Natural killer cell treated with Interleukin-12 subunit alpha and Interleukin-12 subunit beta and Interleukin-15 and Interleukin-18, amount 100 ng/mL, for 72 hours (primary cell): ENCODE data around the gene RASL12. TPM values are rescaled to one million over a fixed set of nuclear protein-coding genes. Genes with fewer than 3 reads are reported as not detected.
A peak's percentile ranks its signal among the peaks of the same experiment; 100 is the strongest.
"Not testable (repeated sequence)": the region's sequence is repeated elsewhere in the genome, so short reads cannot be mapped to it uniquely, and the experiment has no call there.

Experiments
- ATAC-seq, 2 donors: fragments of 150-1000 bp; cut with Tn5 transposase in 1 of 2; sonication (Bioruptor Pico), chemical (Tn5 transposase) in 1 of 2; 2 replicates each; pipeline ENCODE4 v1.10.0; 2021
- DNase-seq: peaks from one replicate; pipeline ENCODE4 v3.0.0; 2022; ENCODE audit warnings: low spot score
- H3K27ac Mint-ChIP-seq, 2 donors: 1 replicate in 1 of 2; 2 replicates in 1 of 2; pipeline ENCODE4 v1.8.0; 2022; ENCODE audit warnings: mixed read lengths in 2 of 2, mild to moderate bottlenecking in 1 of 2, moderate library complexity in 1 of 2
- H3K27me3 Mint-ChIP-seq, 2 donors: 1 replicate in 1 of 2; 2 replicates in 1 of 2; pipeline ENCODE4 v1.8.0; 2022; ENCODE audit warnings: mixed read lengths in 2 of 2
- H3K36me3 Mint-ChIP-seq: one replicate; pipeline ENCODE4 v1.8.0; 2022; ENCODE audit warnings: mixed read lengths
- H3K4me1 Mint-ChIP-seq, 2 donors: 1 replicate in 1 of 2; 2 replicates in 1 of 2; pipeline ENCODE4 v1.8.0; 2022; ENCODE audit warnings: low read depth in 2 of 2, mixed read lengths in 2 of 2, mild to moderate bottlenecking in 1 of 2
- H3K4me3 Mint-ChIP-seq: one replicate; pipeline ENCODE4 v1.8.0; 2022; ENCODE audit warnings: mixed read lengths
- H3K9me3 Mint-ChIP-seq: 2 replicates; pipeline ENCODE4 v1.8.0; 2022; ENCODE audit warnings: mixed read lengths
- total RNA-seq, 2 donors: library from RNA; stranded (reverse); gene quantifications; one replicate each; pipeline ENCODE4 v1.2.3, GENCODE V29; 2022

Gene RASL12
- total RNA-seq, 2 donors from 2014 or later, result not detected

- Mint-ChIP-seq H3K9me3 (no peaks in the 10 kb centered on the region), H3K36me3 (peaks cover 7% of the 10 kb centered on the region)
Observed at GRCh38 chr15:65097651-65098263, 30.0 kb upstream of the RASL12 start.

GRCh38 chr15:65096481-65097385, 28.9 kb upstream of the RASL12 start:
- no peaks in the 10 kb centered on the region for H3K27me3 Mint-ChIP-seq
- no peak overlapping the region for H3K4me3 Mint-ChIP-seq
- H3K36me3 Mint-ChIP-seq, result peaks cover 7% of the 10 kb centered on the region
- no peaks in the 10 kb centered on the region for H3K9me3 Mint-ChIP-seq
- H3K27ac Mint-ChIP-seq, result no peak overlapping the region
- no peak for DNase-seq
- no peak for ATAC-seq
- H3K4me1 Mint-ChIP-seq, result peaks cover 5% of the 10 kb centered on the region in 2 donors

More at GRCh38 chr15:65097651-65098263, 30.0 kb upstream of the RASL12 start:
- Mint-ChIP-seq H3K27ac (no peak overlapping the region), H3K27me3 (no peaks in the 10 kb centered on the region), H3K4me3 (no peak overlapping the region), H3K4me1 (peaks cover 5 to 6% of the 10 kb centered on the region in 2 donors)
- ATAC-seq, result no peak
- DNase-seq, result no peak

GRCh38 chr15:65095747-65096104, 27.9 kb upstream of the RASL12 start:
- Mint-ChIP-seq H3K9me3 (no peaks in the 10 kb centered on the region), H3K4me3 (no peak overlapping the region), H3K27me3 (no peaks in the 10 kb centered on the region), H3K36me3 (peaks cover 7% of the 10 kb centered on the region), H3K27ac (no peak overlapping the region), H3K4me1 (no peaks in the 10 kb centered on the region)
- ATAC-seq (no peak), DNase-seq (no peak)

GRCh38 chr15:65095011-65095746, 27.4 kb upstream of the RASL12 start:
- Mint-ChIP-seq H3K27ac (no peak overlapping the region), H3K9me3 (no peaks in the 10 kb centered on the region), H3K4me1 (no peaks in the 10 kb centered on the region), H3K27me3 (no peaks in the 10 kb centered on the region), H3K4me3 (no peak overlapping the region), H3K36me3 (peaks cover 7% of the 10 kb centered on the region)
- no peak for DNase-seq
- ATAC-seq, result no peak

- no peaks in the 10 kb centered on the region for H3K9me3 Mint-ChIP-seq
- peaks cover 7% of the 10 kb centered on the region for H3K36me3 Mint-ChIP-seq
- ATAC-seq (no peak), DNase-seq (no peak)
- no peaks in the 10 kb centered on the region for H3K4me1 Mint-ChIP-seq
- H3K27ac Mint-ChIP-seq, result peak overlapping the region in 1 of 2 donors; percentile 25
- H3K27me3 Mint-ChIP-seq, result no peaks in the 10 kb centered on the region
- no peak overlapping the region for H3K4me3 Mint-ChIP-seq
Observed at GRCh38 chr15:65094294-65094995, 26.7 kb upstream of the RASL12 start.

GRCh38 chr15:65093793-65094170, 26.0 kb upstream of the RASL12 start:
- H3K36me3 Mint-ChIP-seq, H3K4me1 Mint-ChIP-seq, H3K27ac Mint-ChIP-seq, H3K9me3 Mint-ChIP-seq, ATAC-seq, H3K27me3 Mint-ChIP-seq, DNase-seq, H3K4me3 Mint-ChIP-seq: not testable (repeated sequence)

- H3K27me3 Mint-ChIP-seq, result no peaks in the 10 kb centered on the region
- no peaks in the 10 kb centered on the region for H3K4me1 Mint-ChIP-seq
- no peak overlapping the region for H3K27ac Mint-ChIP-seq
- H3K9me3 Mint-ChIP-seq, result no peaks in the 10 kb centered on the region
- H3K36me3 Mint-ChIP-seq, result peaks cover 2% of the 10 kb centered on the region
- no peak for ATAC-seq
- no peak overlapping the region for H3K4me3 Mint-ChIP-seq
- DNase-seq, result no peak
Observed at GRCh38 chr15:65092911-65093792, 25.4 kb upstream of the RASL12 start.

- no peak for ATAC-seq
Observed at GRCh38 chr15:65091946-65092770, 24.4 kb upstream of the RASL12 start.

GRCh38 chr15:65089206-65089824, 21.5 kb upstream of the RASL12 start:
- H3K36me3 Mint-ChIP-seq, result no peaks in the 10 kb centered on the region
- no peaks in the 10 kb centered on the region for H3K27me3 Mint-ChIP-seq
- ATAC-seq, result no peak
- peaks cover 0 to 8% of the 10 kb centered on the region in 2 donors for H3K4me1 Mint-ChIP-seq
- DNase-seq, result no peak
- no peak overlapping the region for H3K27ac Mint-ChIP-seq
- no peaks in the 10 kb centered on the region for H3K9me3 Mint-ChIP-seq
- no peak overlapping the region for H3K4me3 Mint-ChIP-seq

More at GRCh38 chr15:65091946-65092770, 24.4 kb upstream of the RASL12 start:
- no peaks in the 10 kb centered on the region for H3K27me3 Mint-ChIP-seq
- no peak overlapping the region for H3K4me3 Mint-ChIP-seq
- no peaks in the 10 kb centered on the region for H3K9me3 Mint-ChIP-seq
- DNase-seq, result no peak
- no peak overlapping the region for H3K27ac Mint-ChIP-seq
- H3K4me1 Mint-ChIP-seq, result peaks cover 0 to 4% of the 10 kb centered on the region in 2 donors
- no peaks in the 10 kb centered on the region for H3K36me3 Mint-ChIP-seq

- H3K9me3 Mint-ChIP-seq, result no peaks in the 10 kb centered on the region
- H3K4me3 Mint-ChIP-seq, result no peak overlapping the region
- H3K27me3 Mint-ChIP-seq, result peaks cover 6 to 7% of the 10 kb centered on the region in 2 donors
- DNase-seq (no peak), ATAC-seq (no peak)
- peaks cover 0 to 12% of the 10 kb centered on the region in 2 donors for H3K4me1 Mint-ChIP-seq
- H3K36me3 Mint-ChIP-seq, result no peaks in the 10 kb centered on the region
- H3K27ac Mint-ChIP-seq, result no peak overlapping the region
Observed at GRCh38 chr15:65088643-65089021, 20.8 kb upstream of the RASL12 start.

GRCh38 chr15:65087873-65088642, 20.3 kb upstream of the RASL12 start:
- Mint-ChIP-seq H3K27me3 (peaks cover 6 to 9% of the 10 kb centered on the region in 2 donors), H3K4me1 (peaks cover 0 to 12% of the 10 kb centered on the region in 2 donors), H3K9me3 (no peaks in the 10 kb centered on the region), H3K27ac (no peak overlapping the region), H3K4me3 (no peak overlapping the region), H3K36me3 (no peaks in the 10 kb centered on the region)
- DNase-seq (peak; percentile 51), ATAC-seq (no peak)
